ENCODE measurements around the gene STK17B.

DNA sequence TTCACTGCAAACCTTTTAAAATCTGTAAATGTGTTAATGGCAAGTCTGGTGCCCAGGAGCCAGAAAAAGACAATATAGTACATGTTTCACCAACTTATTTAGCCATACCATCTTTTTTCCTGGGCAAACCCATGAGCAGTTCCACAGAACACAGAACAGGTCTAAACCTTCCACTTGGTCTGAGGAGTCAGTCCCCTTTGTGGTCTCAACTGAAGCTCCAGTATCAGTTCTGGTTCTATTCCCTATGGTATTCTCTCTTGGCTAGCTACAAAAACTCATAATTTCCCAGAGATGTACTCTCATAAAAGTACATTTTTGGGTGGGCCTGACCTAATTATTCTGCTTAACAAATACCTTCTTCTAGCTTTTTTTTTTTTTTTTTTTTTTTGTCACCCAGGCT lies 31.2 kb downstream of the STK17B start:
- TF ChIP-seq, protein P1, sequence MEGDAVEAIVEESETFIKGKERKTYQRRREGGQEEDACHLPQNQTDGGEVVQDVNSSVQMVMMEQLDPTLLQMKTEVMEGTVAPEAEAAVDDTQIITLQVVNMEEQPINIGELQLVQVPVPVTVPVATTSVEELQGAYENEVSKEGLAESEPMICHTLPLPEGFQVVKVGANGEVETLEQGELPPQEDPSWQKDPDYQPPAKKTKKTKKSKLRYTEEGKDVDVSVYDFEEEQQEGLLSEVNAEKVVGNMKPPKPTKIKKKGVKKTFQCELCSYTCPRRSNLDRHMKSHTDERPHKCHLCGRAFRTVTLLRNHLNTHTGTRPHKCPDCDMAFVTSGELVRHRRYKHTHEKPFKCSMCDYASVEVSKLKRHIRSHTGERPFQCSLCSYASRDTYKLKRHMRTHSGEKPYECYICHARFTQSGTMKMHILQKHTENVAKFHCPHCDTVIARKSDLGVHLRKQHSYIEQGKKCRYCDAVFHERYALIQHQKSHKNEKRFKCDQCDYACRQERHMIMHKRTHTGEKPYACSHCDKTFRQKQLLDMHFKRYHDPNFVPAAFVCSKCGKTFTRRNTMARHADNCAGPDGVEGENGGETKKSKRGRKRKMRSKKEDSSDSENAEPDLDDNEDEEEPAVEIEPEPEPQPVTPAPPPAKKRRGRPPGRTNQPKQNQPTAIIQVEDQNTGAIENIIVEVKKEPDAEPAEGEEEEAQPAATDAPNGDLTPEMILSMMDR (IDR thresholded peaks at IDR 0.05; ENCODE audit: low read depth, low read length, poor library complexity, severe bottlenecking) = no peak
- TF ChIP-seq EZH2phosphoT487 (IDR thresholded peaks at IDR 0.05; ENCODE audit: borderline replicate concordance, low read length) = no peak
